WTC11 (cell line): ENCODE results near the gene ZC3H14. TPM values are rescaled to one million over a fixed set of nuclear protein-coding genes. Genes with fewer than 3 reads are reported as not detected.

Experiments
- AR ChIP-seq: fragments of 250-450 bp; sonication (Bioruptor Pico); IDR thresholded peaks from 2 replicates; pipeline ENCODE4 v1.9.0; 2021; ENCODE audit warnings: mild to moderate bottlenecking
- ATF3 ChIP-seq: sonication (generic); formaldehyde crosslinking; conservative IDR thresholded peaks from 2 replicates; pipeline ENCODE4 v1.8.1; 2022; ENCODE audit warnings: mild to moderate bottlenecking, missing genetic modification reagents
- CREM ChIP-seq: sonication (generic); formaldehyde crosslinking; IDR thresholded peaks from 2 replicates; pipeline ENCODE4 v1.8.1; 2022; ENCODE audit warnings: mild to moderate bottlenecking, missing genetic modification reagents, moderate library complexity
- ERG ChIP-seq: fragments of 250-450 bp; sonication (Bioruptor Pico); IDR thresholded peaks from 2 replicates; pipeline ENCODE4 v1.8.0; 2021; ENCODE audit warnings: mild to moderate bottlenecking
- HMGA2 ChIP-seq: fragments of 250-450 bp; sonication (Bioruptor Pico); IDR thresholded peaks from 2 replicates; pipeline ENCODE4 v1.4.0; 2021; ENCODE audit warnings: mild to moderate bottlenecking, moderate library complexity
- MYBL2 ChIP-seq: sonication (generic); formaldehyde crosslinking; IDR thresholded peaks from 2 replicates; pipeline ENCODE4 v1.8.1; 2023; ENCODE audit warnings: mild to moderate bottlenecking, moderate library complexity, missing genetic modification reagents
- NR1H2 ChIP-seq: sonication (generic); formaldehyde crosslinking; IDR thresholded peaks from 2 replicates; pipeline ENCODE4 v1.9.0; 2021; ENCODE audit warnings: mild to moderate bottlenecking, moderate library complexity, missing genetic modification reagents
- PRDM15 ChIP-seq: sonication (generic); formaldehyde crosslinking; IDR thresholded peaks from 2 replicates; pipeline ENCODE4 v1.8.0; 2022; ENCODE audit warnings: missing genetic modification reagents
- SMAD3 ChIP-seq: sonication (generic); formaldehyde crosslinking; IDR thresholded peaks from 2 replicates; pipeline ENCODE4 v1.8.0; 2022; ENCODE audit warnings: missing genetic modification reagents, mild to moderate bottlenecking, borderline replicate concordance
- SP1 ChIP-seq: sonication (generic); formaldehyde crosslinking; conservative IDR thresholded peaks from 2 replicates; pipeline ENCODE4 v1.8.1; 2022; ENCODE audit warnings: missing genetic modification reagents
- ZNF232 ChIP-seq: sonication (generic); formaldehyde crosslinking; IDR thresholded peaks from 2 replicates; pipeline ENCODE4 v1.8.0; 2022; ENCODE audit warnings: mild to moderate bottlenecking, missing genetic modification reagents
- ZNF317 ChIP-seq: sonication (generic); formaldehyde crosslinking; IDR thresholded peaks from 2 replicates; pipeline ENCODE4 v1.8.1; 2023; ENCODE audit warnings: low read depth, mild to moderate bottlenecking, moderate library complexity, missing genetic modification reagents, borderline replicate concordance
- ZNF423 ChIP-seq: fragments of 250-450 bp; sonication (Bioruptor Pico); IDR thresholded peaks from 2 replicates; pipeline ENCODE4 v2.1.2; 2022; ENCODE audit warnings: mild to moderate bottlenecking, moderate library complexity
- ZNF425 ChIP-seq: fragments of 250-450 bp; sonication (Bioruptor Pico); conservative IDR thresholded peaks from 2 replicates; pipeline ENCODE4 v1.9.0; 2021; ENCODE audit warnings: mild to moderate bottlenecking
- total RNA-seq: library from RNA; stranded (reverse); gene quantifications from 3 replicates; pipeline ENCODE4 v1.2.3, GENCODE V29; 2021

The ZC3H14 gene
- total RNA-seq, 1 experiment from 2014 or later, result 64.9 TPM

GRCh38 chr14:88562831-88563686 lies at the start of gene ZC3H14 (continued):
- TF ChIP-seq ZNF425 (CRISPR knock-in tag) (no peak), AR (CRISPR knock-in tag) (no peak), ZNF232 (CRISPR knock-in tag) (0 out of 2 replicates have a peak, but pooled peaks have one; percentile 90), NR1H2 (CRISPR knock-in tag) (no peak), PRDM15 (CRISPR knock-in tag) (0 out of 2 replicates have a peak, but pooled peaks have one; percentile 23), HMGA2 (CRISPR knock-in tag) (no peak), SP1 (CRISPR knock-in tag) (peak; percentile 84), ATF3 (CRISPR knock-in tag) (no peak), MYBL2 (peak; percentile 83; the same call in 1 of the 2 replicates), ZNF317 (CRISPR knock-in tag) (peak; percentile 35; the same call in 1 of the 2 replicates), ERG (CRISPR knock-in tag) (no peak), CREM (CRISPR knock-in tag) (peak; percentile 53; the same call in 1 of the 2 replicates), ZNF423 (CRISPR knock-in tag) (no peak), SMAD3 (CRISPR knock-in tag) (no peak)
